ENCODE data around the gene APOA4.
"Not testable (repeated sequence)": the region's sequence is repeated elsewhere in the genome, so short reads cannot be mapped to it uniquely, and the experiment has no call there.

APOA4 gene

GRCh38 chr11:116829525-116830183 lies 6.5 kb upstream of the APOA4 start, which contains the start of gene APOC3:
Gene APOC3, plus strand, starts transcription at chr11:116829907. Its CDS starts 676 bp downstream, at chr11:116830583.
- no peak for DNase-seq

DNA sequence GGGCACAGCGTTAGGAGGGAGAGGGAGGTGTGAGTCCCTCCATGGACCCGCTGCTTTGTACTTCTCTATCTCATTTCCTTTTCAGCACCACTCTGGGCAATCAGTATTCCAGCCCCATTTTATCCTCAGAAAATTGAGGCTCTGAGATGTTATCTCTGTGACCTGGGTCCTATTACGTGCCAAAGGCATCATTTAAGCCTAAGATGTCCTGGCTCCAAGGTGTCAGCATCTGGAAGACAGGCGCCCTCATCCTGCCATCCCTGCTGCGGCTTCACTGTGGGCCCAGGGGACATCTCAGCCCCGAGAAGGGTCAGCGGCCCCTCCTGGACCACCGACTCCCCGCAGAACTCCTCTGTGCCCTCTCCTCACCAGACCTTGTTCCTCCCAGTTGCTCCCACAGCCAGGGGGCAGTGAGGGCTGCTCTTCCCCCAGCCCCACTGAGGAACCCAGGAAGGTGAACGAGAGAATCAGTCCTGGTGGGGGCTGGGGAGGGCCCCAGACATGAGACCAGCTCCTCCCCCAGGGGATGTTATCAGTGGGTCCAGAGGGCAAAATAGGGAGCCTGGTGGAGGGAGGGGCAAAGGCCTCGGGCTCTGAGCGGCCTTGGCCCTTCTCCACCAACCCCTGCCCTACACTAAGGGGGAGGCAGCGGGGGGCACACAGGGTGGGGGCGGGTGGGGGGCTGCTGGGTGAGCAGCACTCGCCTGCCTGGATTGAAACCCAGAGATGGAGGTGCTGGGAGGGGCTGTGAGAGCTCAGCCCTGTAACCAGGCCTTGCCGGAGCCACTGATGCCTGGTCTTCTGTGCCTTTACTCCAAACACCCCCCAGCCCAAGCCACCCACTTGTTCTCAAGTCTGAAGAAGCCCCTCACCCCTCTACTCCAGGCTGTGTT lies 5.8 kb upstream of the APOA4 start:
- no peak for DNase-seq

DNA sequence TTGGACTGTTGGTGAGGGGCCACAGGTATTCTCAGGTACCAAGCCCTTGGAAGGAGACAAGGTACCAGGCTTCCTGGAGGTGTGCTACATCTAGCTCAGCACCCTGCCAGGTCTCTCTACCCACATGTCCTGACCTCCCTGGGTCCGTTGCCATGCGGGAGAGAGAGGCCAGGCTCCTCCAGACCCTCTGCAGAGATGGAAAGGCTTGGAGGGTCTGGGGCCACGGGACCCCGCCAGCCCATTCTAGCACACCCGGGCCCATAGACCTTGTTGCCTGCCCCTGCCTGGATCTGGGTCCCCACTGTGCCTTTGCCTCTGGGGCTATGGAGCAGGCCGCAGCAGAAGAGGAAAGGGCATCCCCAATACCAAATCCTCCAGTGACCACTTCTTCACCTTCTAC lies 4.4 kb upstream of the APOA4 start:
- DNase-seq: no peak

- DNase-seq: no peak
These were observed 3.8 kb upstream of the APOA4 start for GRCh38 chr11:116826751-116827431.

- DNase-seq: no peak
These were observed 3.0 kb upstream of the APOA4 start for GRCh38 chr11:116825854-116826750.

DNA sequence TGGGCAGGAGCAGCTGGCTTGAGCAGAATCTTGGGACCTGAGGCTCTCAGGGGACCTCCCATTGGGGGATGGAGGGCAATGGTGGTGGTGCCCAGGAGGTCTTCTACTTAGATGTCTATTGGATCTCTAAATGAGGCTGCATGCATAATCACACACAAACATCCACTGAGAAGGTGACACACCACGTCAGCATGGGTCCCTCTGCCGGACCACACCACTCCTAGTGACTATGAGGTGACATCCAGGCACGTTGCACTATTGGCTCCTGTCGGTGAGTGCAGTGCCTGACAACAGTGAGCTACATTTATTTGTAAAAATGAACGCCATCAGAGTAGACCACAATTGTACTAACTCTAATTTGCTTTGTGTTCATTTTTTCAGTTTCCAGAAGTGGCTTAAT lies 2.3 kb upstream of the APOA4 start:
- DNase-seq: no peak

DNA sequence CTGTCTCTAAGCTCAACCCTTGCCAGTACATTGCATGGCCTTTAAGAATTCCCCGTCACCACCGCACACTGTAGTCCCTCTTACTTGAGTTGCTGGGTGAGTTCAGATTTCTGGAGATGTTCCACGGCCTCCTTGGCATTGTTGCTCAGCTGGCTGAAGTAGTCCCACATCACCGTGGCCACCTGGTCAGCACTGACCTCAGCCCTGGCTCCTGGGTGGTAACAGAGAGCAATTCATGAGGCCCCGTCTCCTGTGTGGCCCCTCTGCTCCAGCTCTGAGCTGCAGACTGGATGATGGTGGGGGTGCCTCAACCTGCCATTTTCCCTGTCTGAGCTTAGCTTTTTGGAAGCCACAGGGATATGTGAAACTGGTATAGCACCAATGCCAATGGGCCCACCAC lies 529 bp downstream of the APOA4 start:
- DNase-seq: no peak

DNA sequence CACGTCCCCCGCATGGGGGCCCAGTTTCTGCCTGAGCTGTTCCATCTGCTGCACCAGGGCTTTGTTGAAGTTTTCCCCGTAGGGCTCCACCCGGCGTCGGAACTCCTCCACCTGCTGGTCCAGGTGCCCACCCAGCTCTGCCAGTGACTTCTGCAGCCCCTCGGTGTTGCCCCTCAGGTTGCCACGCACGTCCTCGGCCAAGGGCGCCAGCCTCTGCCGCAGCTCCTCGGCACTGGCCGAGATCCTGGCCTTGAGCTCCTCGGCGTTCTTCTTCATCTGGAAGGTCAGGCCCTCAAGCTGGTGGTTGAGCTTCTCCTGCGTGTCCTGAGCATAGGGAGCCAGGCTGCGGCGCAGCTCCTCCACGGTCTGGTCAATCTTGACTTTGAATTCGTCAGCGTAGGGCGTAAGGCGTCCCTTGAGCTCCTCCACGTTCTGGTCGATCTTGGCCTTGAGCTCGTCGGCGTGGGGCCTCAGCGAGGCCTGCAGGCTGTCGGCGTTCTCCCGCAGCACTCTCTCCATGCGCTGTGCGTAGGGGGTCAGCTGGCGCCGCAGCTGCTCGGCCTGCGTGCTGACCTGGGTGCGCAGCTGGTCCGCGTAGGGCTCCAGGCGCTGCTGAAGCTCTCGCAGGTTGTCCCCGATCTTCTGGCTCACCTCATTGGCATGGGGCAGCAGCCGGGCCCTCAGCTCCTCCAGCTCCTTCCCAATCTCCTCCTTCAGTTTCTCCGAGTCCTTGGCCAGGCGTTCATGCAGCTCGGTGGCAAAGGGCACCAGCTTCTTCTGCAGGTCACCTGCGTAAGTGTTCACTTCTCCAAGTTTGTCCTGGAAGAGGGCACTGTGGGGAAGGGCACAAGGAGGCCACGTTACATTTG lies 1.8 kb downstream of the APOA4 start:
- DNase-seq: no peak

DNA sequence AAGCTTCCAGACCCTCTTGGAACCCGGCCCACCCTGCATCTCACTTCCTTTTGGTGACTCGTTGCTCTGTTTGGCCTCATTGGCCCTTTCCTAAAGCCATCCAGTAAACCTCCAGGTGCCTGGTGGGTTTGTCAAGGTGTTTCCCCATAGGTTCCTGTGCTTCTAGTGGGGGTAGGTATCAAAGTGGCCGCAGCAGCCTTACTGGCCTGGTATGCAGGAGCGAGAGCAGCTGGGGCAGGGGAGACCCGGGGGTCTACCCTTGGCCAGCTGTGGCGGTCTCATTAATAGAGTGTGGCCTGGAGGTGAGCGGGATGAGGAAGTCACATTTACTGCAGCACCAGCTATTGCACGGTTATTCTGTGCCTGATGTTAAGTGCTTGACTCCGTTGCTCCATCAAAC lies 4.1 kb downstream of the APOA4 start:
- DNase-seq: no peak

- DNase-seq: no peak
These were observed 8.6 kb downstream of the APOA4 start for GRCh38 chr11:116814502-116814901.

DNA sequence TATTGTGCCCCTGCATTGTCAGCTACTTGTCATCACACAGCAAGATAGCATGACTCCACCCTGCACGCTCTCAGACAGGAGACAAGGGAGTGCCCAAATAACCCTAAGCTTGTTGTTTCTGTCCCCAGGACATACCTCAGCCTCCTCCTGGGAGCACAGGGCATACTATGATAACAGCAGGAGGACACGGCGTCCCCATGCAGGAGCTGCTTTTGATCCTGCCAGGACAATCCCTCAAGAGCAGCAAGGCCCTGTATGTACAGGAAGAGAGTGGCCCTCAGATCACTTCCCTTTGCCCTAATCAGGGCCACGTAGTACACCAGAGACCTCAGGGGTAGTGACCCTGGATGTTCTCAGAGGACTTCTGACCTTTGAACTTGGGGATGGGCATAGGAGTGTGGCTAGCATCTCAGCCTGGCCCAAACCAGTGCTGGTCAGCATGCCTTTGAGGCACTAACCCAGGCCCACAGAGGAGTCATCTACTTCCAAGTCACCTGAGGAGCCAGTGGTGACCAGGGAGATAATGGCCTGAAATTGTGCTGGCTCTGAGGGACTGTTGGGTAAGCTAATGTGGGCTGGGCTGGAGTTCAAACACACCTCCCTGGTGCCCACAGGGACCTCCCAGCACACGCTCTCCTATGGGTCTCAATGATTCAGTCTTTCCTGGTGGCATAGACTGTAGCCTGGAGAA lies 9.2 kb downstream of the APOA4 start:
- no peak for DNase-seq

GRCh38 chr11:116813170-116813569 lies 9.9 kb downstream of the APOA4 start:
- no peak for DNase-seq

- DNase-seq: no peak
These were observed 11.0 kb downstream of the APOA4 start for GRCh38 chr11:116812109-116812508.

DNA sequence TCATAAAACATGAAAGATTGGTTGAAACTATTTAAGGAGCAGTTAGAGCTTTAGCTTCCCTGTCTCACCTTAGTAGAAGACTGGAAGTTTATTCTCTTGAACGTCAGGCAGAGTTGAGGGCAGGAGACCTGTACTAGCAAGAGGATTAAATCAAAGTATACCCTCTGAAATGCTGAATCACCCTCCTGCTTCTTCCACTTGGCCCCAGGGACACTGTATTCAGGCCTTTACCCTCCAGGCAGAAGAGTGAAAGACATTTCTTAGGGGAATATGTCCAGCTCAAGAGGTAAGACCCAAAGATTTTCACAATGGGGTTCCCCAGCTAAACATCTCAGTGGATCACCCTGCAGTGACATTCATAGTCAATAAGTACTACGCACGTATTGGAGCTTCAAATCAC lies 11.9 kb downstream of the APOA4 start:
- DNase-seq: no peak

DNA sequence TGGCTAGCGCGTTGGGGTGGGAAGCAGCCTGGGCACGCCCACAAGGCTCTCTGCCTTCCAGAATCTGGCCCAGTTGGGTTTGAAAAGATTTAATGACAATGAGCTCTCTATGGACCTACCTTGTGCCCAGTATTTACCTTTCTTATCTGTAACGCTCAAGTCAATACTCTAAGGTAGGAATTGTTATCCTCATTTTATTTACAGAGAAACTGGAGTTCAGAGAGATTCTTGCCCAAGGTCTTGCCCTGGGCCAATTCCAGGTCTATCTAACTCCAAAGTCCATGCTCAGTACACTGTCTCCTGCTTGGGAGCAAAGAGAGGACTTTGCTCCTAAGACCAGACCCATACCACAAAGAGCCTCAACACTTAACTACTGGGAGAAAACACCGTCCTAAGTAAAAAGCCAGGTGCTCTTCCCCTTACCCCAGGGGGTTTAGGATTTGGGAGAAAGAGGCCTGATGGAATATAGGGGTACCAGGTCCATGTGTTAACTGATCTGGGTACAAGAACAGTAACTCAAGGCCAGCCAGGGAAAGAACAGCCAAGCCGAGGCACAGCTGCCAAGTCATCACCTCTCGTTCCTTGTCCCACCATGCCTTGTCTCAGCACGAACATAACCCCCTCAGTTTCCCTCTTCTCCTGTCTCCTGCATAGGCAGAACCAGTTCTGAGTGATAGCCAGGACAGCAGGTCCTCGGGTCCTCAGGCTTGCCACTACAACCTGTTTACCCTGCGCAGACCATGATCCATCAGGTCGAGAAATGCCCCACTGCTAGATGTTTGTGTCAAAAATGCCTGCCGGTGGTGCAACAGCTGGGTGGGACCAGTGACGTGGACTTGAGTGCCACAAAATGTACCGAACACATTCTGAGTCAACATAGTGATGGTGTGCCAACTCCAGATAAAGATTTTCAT lies 14.6 kb downstream of the APOA4 start:
- no peak for DNase-seq

- DNase-seq: no peak
These were observed 15.4 kb downstream of the APOA4 start for GRCh38 chr11:116807601-116808261.

DNA sequence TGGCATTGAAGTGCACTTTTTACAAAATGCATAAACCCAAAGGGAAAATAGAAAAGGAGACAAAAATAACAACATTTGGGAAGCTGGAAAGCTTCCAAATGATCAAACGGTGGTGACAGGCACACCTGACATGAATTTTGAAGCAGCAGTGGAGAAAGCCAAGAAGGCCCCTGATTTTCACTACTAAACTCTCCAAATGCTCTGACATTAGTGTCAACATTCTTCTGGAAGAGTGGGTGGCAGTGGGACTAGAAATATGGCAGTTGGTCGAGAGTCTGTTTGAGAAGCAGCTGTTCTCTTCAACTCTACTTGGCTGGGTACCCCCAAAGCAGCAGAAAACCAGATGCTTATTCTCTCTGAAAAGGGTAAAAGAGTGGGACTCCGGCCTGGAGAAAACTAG lies 19.1 kb downstream of the APOA4 start:
- DNase-seq: no peak

GRCh38 chr11:116801662-116802061 lies 21.4 kb downstream of the APOA4 start:
- not testable (repeated sequence) for DNase-seq

GRCh38 chr11:116800610-116801009 lies 22.5 kb downstream of the APOA4 start:
- DNase-seq: no peak
